NCI-H187 treated with DMSO at 0.1 percent for 48 hours (cell line): ENCODE data around the gene TST.
"Not testable (repeated sequence)": the region's sequence is repeated elsewhere in the genome, so short reads cannot be mapped to it uniquely, and the experiment has no call there.

ENCODE experiments used
- DNase-seq: peaks from one replicate; lab custom pipeline; 2025; lab: John Stamatoyannopoulos, UW

The TST gene

DNA sequence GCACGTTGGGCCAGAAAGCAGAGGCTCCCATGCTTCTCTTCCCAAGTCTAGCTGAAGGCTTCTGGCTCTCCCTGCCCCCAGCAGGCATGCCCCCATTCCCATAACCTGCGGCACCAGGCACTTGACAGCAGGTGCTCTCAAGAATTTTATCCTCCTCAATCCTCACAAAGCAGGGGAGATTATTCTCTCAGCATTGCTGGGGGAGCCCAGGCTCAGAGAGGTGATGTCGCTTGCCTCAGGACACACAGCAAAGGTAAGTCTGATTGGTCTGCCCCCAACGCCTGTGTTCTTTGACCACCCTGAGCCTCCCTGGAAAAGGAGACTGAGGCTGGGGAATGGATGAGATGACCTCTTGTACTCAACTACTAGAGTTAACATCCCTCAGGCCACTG lies 4.8 kb downstream of the TST start:
- no peak for DNase-seq

DNA sequence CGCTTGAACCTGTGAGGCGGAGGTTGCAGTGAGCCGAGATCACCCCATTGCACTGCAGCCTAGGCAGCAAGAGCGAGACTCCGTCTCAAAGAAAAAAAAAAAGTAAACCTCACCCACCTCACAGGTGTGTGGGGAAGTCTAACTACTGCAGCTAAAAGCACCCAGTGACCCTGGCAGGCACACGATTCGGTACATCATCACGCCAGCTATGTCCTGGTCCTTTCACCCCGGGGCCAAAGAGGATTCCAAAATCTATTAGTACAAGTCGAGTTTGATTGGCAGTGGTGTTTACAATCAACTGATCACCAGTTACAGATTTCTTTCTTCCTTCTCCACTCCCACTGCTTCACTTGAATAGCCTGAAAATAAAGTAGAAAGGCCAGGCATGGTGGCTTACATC lies 6.3 kb downstream of the TST start:
- DNase-seq, result no peak

DNA sequence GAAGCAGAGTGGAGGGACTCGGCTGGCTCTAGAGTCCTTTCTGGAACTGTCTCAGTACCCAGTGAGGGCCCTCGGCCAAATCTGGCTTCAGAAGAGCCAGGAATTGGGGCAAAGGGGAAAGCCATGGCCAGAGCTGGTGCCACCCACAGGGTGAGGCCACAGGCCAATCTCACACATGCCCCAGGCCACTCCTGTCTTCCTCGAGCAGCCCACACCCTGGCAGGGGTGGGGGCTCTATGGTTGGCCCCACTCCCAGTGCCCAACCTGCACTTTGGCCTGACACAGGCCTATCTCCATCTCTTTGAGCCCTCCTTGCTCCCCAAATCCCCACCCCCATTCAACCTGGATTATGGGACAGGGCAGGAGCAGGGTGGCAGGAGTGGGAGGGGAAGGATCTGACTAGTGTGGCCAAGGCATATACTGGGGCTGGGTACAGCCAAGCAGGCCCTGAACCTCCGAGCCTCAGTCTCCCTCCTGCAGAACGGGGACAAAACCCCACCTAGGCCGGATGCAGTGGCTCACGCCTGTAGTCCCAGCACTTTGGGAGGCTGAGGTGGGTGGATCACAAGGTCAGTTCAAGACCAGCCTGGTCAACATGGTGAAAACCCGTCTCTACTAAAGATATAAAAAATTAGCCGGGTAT lies 6.9 kb downstream of the TST start:
- no peak for DNase-seq

DNA sequence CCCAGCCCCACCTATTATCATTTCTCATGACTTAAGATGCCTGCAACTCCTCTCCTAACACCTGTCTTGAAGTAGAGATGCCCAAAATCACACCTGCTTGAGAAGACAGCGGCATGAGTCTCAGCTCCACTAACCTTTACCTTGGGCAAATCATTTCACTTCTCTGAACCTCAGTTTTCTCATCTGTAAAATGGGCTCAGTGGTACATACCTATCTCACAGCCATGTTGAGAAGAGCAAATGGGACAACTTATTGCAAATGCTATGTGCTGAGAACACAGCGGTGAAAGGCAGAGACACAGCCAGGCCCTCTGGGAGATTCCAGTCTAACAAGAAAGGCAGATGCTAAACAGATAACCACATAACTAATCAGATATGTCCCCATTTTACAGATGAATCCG lies 7.8 kb downstream of the TST start:
- DNase-seq, result no peak

DNA sequence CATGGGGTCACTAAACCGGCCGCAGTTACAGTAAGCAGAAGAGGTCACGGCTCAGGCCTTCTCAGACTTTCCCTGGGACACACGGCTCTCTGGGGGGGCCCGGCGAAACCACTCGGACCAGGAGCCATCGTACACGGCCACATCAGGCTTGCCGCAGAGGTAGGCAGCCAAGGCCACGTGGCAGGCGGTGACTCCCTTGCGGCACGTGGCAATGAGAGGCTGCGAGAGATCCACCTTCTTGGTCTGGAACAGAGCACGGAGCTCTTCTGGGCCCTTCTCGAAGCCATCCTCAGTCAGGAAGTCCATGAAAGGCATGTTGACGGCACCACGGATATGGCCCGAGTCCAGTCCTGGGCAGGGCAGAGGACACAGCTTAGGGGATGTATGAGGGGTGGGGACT lies 8.3 kb downstream of the TST start:
- no peak for DNase-seq

DNA sequence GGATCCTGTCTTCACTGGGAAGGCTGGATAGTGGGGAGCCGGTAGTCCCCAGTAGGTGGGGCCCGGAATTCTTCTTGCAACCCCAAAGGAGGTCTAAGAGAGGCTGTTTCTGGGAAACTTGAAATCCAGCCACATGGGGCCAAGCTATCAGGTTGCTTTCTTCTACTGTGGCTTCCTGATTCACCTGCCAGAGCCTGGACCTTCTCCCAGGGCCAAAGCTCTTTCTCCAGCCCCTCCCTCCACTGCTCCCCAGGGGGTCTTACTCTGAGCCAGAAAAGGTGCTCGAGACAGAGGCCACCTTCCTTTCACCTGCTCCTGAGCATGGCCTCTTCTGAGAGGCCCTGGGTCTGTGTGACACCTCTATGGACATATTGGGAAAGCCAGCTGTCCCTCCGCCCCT lies 9.1 kb downstream of the TST start:
- no peak for DNase-seq

DNA sequence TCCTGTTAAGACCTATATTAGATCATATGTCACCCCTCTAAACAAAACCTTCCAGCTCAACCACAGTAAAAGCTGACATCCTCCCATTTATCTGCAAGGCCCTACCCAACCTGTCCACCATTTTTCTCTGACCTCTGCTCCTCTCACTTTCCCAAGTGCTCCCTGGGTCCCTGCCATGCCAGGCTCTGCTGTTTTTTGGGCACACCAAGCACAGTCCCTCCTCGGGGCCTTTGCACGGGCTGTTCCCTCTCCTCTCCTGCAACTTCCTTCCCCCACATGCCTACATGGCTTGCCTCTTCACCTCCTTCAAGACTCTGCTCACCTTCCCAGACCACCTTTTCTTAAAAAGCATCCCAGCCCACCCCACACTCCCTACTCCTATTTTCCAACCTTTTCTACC lies 9.8 kb downstream of the TST start:
- DNase-seq, result no peak

DNA sequence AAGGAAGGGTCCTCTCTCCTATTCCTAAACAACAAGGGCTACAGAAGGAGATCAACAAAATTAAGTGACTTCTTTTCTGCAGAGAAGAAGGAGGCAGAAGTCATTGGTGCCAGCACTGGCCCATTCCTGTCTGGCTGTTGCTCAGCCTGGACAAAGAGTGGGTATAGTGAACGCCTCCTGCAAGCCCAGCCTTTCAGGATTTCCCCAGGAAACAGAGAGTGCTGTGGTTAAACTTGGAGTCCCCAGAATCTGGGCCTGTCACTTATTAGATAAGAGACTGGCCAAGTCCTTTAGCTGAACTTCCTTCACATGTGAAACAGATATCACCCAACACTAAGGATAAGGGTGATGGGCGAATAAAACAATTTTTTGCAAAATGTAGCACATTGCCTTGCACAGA lies 10.9 kb downstream of the TST start:
- no peak for DNase-seq

DNA sequence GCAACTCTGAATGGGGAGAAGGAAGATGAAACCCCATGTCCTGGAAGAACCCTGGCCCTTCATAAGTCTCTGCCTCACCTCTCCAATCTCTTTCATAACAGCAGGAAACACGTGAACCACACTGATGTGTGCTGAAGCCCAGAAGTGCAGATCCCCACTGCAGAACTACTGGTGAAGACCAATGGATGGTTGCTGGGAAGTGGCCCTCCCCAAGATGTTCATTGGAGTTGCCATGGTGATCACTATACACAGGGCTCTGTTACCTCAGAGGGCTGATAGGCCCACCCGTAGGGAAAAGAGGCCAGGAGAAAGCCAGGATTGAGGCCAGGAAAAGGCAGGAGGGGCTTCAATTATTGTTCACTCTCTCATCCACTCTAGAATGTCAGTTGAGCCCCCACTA lies 11.6 kb downstream of the TST start:
- DNase-seq, result no peak

DNA sequence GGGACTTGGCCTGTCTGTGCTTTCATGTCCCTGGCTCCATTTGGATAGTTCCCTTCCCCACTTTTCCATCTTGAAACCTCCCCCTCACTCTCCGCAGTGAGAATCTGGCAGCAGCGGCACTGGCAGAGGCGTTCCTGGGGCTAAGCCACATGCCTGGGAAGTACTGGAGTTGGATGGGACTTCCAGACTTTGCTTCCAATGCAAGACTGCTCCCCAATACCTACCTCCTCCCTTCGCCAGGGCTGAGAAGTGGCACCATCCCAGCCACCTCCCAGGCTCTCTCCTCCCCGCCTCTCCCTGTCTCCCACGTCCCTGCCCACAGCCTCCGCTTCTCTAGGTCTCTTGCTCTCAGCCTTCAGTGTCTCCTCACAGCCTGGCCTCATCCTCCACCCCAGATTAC lies 16.6 kb downstream of the TST start:
- no peak for DNase-seq

DNA sequence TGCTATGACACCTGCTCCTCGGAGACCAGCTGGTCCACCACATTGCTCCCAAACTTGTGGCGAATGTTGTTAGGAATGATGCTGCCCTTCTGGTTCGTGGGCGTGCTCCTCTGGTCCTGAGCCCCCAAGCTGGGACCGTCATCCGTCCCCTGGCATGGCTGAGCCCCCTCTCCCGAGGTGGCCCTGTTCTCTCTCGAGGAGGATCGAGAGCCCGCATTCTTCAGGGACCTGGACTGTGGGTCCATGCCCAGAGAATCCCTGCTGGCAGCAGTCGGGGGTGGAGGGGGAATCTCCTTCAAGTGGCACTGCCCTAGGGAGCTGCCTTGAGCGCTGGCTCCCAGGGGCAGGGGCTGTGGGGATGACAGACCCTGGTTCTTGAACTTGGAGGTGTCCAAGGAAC lies 17.4 kb downstream of the TST start:
- DNase-seq, result no peak

DNA sequence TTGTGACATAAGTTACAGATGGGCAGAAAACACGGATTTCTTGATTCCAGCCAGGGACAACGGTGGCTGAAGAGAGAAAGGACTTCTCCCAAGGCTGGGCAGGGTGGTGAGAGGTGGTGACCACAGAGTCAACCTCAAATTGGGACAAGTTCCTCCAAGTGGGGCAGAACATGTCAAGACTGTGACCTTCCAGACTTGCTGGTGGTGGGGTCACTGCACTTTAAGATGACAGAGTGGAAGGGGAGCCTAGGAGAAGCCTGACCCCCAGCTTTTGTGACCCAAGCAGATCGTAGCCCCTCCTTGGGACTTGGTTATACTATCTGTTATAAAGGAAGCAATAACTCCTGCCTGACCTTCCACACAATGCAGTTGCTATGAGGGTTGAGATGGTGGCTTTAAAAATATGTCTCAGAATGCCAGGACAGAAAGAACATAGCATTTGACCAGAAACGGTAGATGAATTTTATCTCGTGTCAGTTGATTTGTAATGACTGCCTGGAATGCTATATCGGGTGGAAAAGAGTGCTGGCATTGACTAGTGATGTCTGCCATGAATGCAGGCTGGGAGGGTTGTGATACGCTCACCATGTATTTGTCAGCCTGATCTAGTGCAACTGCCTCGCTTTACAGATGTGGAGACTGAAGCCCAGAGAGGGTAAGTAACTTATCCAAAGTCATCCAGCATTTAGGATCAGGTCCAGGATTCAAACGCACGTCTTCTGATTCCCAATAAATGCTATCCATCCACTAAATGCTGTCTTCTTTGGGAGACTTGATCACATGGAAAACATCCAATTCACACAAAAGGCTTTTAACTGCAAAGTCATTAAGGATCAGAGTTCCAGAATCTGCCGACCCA lies 18.3 kb downstream of the TST start:
- DNase-seq, result no peak

DNA sequence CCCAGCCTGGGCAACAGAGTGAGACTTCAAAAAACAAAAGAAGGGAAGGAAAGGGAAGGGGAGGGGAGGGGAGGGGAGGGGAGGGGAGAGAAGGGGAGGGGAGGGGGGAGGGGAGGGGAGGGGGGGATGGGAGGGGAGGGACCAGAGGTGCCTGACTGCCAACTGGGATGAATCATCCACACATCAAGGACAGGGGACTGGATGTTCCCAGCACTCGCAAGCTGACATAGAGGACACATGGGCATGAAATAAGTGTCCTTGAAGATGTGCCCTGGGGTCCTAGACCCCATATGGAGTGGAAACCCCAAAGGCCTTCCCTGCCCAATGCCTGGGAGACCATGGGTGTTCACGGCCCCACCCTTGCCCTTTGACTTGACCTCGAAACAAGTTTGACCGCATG lies 19.8 kb downstream of the TST start:
- DNase-seq, result no peak

DNA sequence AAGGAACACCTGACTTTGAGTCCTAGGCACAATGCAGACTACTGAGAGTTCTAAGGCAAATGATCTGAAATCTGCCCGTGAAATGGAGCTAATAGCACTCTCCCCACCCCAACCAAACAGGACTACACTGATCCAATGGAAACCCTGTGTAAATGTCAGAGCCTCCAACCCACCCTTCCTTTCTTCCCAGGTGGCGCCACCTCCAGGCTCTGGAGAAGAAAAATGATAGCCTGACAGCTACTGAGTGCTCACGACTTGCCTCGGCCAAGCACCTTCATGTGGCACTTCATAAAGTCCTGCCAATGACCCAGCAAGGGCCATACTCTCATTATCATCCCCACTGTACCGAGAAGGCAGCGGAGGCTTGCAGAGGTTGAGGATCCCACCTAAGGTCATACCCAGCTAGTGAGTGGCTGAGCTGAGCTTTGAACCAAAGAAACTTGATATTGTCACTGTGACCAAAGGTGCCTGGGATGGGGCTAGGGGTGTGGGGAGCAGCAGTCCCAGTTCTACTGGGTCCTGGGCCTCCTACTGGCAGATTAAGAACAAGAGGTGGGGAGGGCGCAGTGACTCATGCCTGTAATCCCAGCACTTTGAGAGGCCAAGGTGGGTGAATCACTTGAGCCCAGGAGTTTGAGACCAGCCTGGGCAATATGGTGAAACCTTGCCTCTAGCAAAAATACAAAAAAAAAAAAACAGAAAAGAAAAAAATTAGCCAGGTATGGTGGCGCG lies 20.5 kb downstream of the TST start:
- DNase-seq, result no peak

DNA sequence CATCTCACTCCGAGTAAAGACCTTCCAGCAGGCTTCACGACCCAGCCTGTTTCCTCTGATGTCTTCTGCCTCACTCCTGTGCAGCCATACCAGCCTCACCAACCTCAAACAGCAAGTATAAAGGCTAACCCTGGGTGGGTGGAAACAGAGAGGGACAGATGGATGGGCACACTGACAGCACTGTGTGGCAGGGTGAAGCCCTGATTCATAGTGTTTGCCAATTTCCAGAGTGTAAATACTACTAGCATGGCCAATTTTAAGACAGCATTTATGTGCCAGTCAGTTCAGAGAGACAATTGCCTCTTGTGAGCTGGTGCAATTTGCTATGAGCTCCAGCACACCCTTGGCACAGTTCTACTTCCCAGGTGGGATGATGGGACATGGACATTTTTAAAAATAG lies 21.5 kb downstream of the TST start:
- no peak for DNase-seq

DNA sequence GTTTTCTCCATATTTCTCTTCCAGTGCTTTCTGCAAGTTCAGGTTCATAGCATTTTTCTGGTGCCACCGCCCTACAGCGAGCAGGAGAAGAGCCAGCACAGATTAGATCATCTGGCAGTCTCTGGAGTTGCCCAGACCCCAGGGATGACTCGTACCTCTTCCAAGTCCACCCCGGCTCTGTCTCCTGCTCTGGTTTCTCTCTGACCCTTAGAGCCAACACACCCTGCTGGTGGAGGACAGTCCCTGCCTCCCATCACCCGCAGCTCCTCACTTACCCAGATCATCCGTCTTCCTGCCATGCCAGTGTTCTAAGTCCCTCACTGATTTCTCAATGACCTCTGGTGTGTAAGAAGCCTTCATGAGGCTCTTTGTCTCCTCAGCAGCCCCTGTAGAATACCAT lies 28.0 kb downstream of the TST start:
- no peak for DNase-seq

DNA sequence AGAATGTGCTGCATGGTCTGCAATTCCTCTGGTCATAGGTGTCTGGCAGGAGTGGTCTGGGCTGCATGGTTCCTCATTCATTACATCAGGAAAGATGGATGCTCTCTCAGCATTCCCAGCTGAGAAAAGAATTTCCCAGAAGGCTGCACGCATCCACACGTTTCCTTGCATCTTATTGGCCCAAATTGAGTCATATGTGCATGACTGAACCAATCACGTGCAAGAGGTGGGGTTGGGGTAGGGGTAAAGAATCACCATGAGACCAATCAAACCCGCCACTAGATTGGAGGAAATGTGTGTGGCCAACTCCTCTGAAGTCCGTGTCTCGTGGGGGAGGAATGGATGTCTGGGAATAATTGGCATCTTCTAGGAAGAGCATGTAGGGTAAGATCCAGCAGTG lies 28.8 kb downstream of the TST start:
- no peak for DNase-seq

DNA sequence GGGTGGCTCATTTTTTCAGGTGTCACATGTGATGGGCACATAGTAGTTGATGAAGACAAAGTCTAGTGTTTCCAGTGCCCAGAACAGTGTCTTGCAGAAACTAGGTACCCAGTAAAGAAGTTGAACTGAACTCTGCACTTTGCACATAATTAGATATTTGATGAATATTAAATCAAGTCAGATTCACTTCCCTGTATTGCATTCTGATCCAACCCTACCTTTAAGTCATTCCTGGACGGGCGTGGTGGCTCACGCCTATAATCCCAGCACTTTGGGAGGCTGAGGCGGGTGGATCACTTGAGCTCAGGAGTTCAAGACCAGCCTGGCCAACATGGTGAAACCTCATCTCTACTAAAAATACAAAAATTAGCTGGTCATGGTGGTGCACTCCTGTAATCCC lies 30.2 kb downstream of the TST start:
- not testable (repeated sequence) for DNase-seq

DNA sequence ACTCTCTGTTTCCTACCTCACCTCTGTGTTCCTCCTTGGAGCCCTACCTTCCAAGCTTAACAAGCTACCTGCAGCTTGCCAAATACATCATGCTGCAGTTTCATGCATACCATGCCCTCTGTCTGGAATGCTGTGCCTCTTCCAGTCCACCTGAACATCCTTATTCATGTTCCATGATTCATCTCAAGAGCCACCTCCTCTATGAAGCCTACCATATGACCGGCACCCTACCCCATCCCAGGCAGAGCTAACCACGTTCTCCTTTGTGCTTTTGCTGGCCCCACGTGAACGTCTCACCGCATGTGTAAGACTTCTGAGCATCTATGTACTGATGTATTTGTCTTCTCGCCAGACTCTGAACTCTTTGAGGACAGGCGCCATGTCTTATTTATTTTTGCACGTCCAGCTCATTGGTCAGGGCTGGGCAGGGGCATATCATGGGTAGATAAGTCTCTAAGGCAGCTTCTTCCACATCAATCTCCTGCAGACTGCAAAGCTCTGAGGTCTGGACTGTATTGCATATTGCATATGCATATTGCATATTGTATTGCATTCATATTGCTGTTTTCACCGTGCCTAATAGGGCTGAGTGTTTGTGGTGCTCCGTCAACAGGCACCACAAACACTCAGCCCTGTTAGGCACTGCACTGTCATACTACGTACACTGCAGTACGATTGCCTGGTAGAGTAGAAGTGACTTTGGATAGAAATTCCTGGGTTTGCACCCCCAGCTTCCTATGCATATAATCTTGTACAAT lies 31.0 kb downstream of the TST start:
- no peak for DNase-seq

DNA sequence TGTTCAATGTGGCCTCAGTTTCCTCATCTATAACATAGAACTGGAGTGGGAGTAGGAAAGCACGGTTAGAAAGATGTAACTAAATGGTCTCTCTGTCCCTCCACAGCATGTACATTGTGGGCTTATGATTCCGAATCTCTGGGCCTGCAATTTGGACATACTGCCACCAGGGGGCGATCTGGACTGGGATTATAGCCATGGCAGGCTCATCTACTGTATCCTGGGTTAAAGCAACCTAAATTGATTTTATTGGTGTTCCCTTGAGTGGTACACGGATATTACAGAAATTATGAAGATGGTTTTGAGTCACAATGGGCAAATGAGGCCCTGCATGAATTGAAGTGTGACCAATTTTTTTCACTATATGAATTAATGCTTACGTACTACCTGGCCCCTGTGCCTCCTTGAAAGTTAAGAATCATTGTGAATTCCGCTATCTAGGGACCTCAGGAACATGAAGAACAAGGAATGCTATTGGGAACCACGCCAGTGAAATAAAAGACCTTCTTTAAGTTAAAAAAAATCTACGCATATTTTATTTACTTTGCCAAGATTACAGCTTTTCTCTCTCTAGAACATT lies 32.9 kb downstream of the TST start:
- peak; percentile 3 for DNase-seq

DNA sequence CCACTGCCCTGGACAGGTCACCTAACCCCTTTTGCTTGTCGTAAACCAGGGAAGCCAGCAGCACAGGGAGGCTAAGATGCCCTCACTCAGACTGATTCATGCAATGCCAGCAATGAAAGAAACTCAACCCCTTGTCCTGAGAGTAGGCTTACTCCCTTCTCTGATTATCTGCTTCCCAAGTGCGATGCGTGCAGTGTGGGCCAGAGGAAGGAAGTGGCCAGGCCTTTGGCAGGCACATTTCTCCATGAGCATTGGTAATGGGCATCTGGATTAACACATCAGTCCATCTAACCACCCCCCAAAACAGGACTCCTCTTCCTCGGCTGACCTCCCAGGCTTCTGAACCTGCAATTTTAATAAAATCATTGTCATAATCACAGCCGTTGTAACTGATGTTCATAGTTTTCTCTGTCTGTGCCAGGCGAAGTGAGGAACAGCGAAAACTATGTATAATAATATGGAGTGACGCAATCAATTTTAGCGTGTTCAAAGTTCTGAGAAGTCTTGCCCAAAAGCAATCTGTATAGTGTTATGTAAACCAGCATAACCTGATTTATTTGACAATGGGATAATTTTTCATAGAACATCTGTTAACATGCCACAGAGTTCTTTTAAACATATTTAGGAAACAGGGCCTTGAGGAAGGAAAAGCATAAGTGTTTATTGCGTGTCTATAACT lies 33.9 kb downstream of the TST start:
- no peak for DNase-seq

DNA sequence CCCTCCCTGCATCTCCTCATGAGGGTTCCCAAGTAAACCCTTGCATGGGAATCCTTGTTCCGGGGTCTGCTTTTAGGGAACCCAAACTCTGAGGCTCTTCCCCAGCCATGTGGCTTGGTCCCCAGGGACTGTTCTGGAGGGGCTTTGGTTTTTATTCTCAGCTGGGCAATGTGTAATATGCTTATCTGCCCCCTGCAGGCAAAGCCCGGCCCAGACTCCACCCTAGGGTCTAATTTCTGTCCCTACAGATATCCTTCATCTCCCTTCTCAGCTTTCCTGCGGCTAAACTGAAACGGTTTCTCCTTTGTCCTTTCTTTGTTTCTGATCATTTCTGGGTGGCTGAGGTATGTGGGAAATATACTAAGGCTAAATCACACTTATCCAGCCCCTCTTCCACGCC lies 37.1 kb downstream of the TST start:
- no peak for DNase-seq
